ENCODE data around the gene SCAMP3. TPM values are rescaled to one million over a fixed set of nuclear protein-coding genes. Genes with fewer than 3 reads are reported as not detected.

The SCAMP3 gene
- total and polyA plus RNA-seq, 10 of the 15 experiments (the other 5 are each of a cell fraction or from before 2014, with no cell fraction given): 17.2 to 133 (median 87.3) TPM

DNA sequence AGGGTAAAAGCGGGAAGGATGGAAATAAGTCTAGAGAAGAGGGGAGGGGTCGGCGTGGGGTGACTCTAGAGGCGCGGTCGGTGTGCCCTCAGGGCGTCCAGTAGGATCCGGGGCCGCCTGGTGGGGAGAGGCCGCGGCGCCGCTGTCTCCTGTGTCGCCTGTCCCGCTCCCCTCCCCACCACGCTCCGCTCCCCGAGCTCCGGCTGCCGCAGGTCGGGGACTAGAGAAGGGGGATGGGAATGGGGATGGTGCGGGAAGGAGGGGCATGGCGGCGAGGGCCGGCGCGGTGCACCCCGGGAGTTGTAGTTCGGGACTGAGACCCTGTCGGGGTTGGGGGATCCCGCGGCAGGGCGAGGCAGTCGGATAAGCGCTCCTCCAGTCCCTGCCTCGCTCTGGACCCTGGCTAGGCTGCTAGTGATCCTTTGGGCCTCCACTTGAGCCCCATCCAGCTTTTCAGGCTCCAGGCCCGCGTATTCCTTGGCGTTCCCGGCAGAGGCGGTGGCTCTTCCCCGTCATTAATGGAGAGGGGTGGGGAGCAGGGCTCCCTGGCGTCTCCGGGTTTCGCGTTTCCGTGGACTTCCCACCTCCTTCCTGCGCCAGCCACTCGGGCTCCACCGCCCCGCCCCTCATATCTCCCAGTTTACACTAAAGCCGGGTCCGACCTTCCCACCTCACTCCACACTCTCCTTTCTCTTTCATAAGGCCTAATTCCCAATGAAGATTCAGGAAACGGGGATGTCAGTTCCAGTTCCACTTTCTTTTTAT is 6.7 kb downstream of the SCAMP3 start, which contains the start of gene ENTREP3 (continued):
- TF ChIP-seq, protein P1, sequence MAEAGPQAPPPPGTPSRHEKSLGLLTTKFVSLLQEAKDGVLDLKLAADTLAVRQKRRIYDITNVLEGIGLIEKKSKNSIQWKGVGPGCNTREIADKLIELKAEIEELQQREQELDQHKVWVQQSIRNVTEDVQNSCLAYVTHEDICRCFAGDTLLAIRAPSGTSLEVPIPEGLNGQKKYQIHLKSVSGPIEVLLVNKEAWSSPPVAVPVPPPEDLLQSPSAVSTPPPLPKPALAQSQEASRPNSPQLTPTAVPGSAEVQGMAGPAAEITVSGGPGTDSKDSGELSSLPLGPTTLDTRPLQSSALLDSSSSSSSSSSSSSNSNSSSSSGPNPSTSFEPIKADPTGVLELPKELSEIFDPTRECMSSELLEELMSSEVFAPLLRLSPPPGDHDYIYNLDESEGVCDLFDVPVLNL (IDR thresholded peaks at IDR 0.05; ENCODE audit: low read depth, low read length): no peak
- TF ChIP-seq CHD2 (IDR thresholded peaks at IDR 0.05; ENCODE audit: borderline replicate concordance, low read depth, low read length): peak; percentile 92
- TF ChIP-seq, protein P2, sequence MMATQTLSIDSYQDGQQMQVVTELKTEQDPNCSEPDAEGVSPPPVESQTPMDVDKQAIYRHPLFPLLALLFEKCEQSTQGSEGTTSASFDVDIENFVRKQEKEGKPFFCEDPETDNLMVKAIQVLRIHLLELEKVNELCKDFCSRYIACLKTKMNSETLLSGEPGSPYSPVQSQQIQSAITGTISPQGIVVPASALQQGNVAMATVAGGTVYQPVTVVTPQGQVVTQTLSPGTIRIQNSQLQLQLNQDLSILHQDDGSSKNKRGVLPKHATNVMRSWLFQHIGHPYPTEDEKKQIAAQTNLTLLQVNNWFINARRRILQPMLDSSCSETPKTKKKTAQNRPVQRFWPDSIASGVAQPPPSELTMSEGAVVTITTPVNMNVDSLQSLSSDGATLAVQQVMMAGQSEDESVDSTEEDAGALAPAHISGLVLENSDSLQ (IDR thresholded peaks at IDR 0.05): no peak
- TF ChIP-seq GATAD2B (conservative IDR thresholded peaks at IDR 0.05; ENCODE audit: low read depth): peak; percentile 6; the same call in 1 of the 2 replicates
- TF ChIP-seq MTA3 (IDR thresholded peaks at IDR 0.05; ENCODE audit: borderline replicate concordance, low read length): no peak
- no peak for TF ChIP-seq CBX5 (IDR thresholded peaks at IDR 0.05; ENCODE audit: low read depth)
- TF ChIP-seq, protein P3, sequence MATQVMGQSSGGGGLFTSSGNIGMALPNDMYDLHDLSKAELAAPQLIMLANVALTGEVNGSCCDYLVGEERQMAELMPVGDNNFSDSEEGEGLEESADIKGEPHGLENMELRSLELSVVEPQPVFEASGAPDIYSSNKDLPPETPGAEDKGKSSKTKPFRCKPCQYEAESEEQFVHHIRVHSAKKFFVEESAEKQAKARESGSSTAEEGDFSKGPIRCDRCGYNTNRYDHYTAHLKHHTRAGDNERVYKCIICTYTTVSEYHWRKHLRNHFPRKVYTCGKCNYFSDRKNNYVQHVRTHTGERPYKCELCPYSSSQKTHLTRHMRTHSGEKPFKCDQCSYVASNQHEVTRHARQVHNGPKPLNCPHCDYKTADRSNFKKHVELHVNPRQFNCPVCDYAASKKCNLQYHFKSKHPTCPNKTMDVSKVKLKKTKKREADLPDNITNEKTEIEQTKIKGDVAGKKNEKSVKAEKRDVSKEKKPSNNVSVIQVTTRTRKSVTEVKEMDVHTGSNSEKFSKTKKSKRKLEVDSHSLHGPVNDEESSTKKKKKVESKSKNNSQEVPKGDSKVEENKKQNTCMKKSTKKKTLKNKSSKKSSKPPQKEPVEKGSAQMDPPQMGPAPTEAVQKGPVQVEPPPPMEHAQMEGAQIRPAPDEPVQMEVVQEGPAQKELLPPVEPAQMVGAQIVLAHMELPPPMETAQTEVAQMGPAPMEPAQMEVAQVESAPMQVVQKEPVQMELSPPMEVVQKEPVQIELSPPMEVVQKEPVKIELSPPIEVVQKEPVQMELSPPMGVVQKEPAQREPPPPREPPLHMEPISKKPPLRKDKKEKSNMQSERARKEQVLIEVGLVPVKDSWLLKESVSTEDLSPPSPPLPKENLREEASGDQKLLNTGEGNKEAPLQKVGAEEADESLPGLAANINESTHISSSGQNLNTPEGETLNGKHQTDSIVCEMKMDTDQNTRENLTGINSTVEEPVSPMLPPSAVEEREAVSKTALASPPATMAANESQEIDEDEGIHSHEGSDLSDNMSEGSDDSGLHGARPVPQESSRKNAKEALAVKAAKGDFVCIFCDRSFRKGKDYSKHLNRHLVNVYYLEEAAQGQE (IDR thresholded peaks at IDR 0.05; ENCODE audit: low read depth, low read length): no peak
- no peak for TF ChIP-seq JUND (IDR thresholded peaks at IDR 0.05; ENCODE audit: low read depth, low read length)
- TF ChIP-seq, protein P4, sequence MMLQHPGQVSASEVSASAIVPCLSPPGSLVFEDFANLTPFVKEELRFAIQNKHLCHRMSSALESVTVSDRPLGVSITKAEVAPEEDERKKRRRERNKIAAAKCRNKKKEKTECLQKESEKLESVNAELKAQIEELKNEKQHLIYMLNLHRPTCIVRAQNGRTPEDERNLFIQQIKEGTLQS (IDR thresholded peaks at IDR 0.05; ENCODE audit: borderline replicate concordance, extremely low read depth, low read depth, low read length): no peak
- TF ChIP-seq, protein P5, sequence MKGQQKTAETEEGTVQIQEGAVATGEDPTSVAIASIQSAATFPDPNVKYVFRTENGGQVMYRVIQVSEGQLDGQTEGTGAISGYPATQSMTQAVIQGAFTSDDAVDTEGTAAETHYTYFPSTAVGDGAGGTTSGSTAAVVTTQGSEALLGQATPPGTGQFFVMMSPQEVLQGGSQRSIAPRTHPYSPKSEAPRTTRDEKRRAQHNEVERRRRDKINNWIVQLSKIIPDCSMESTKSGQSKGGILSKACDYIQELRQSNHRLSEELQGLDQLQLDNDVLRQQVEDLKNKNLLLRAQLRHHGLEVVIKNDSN (IDR thresholded peaks at IDR 0.05; ENCODE audit: borderline replicate concordance, extremely low read length, insufficient read depth, low read depth, low read length): no peak
- TF ChIP-seq, protein P6, sequence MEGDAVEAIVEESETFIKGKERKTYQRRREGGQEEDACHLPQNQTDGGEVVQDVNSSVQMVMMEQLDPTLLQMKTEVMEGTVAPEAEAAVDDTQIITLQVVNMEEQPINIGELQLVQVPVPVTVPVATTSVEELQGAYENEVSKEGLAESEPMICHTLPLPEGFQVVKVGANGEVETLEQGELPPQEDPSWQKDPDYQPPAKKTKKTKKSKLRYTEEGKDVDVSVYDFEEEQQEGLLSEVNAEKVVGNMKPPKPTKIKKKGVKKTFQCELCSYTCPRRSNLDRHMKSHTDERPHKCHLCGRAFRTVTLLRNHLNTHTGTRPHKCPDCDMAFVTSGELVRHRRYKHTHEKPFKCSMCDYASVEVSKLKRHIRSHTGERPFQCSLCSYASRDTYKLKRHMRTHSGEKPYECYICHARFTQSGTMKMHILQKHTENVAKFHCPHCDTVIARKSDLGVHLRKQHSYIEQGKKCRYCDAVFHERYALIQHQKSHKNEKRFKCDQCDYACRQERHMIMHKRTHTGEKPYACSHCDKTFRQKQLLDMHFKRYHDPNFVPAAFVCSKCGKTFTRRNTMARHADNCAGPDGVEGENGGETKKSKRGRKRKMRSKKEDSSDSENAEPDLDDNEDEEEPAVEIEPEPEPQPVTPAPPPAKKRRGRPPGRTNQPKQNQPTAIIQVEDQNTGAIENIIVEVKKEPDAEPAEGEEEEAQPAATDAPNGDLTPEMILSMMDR (IDR thresholded peaks at IDR 0.05 in 2 of 3, conservative IDR thresholded peaks at IDR 0.05 in 1 of 3; ENCODE audit: control insufficient read depth in 2 of 3, extremely low read depth in 1 of 3, insufficient read depth in 1 of 3, low read depth in 3 of 3, low read length in 3 of 3): no peak
- TF ChIP-seq, protein P7, sequence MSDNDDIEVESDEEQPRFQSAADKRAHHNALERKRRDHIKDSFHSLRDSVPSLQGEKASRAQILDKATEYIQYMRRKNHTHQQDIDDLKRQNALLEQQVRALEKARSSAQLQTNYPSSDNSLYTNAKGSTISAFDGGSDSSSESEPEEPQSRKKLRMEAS (IDR thresholded peaks at IDR 0.05; ENCODE audit: low read depth, low read length): peak; percentile 59
- no peak for TF ChIP-seq PML (IDR thresholded peaks at IDR 0.05; ENCODE audit: low read length)
- no peak for TF ChIP-seq RELA (IDR thresholded peaks at IDR 0.05; ENCODE audit: borderline replicate concordance, partially characterized antibody)
- TF ChIP-seq, protein P8, sequence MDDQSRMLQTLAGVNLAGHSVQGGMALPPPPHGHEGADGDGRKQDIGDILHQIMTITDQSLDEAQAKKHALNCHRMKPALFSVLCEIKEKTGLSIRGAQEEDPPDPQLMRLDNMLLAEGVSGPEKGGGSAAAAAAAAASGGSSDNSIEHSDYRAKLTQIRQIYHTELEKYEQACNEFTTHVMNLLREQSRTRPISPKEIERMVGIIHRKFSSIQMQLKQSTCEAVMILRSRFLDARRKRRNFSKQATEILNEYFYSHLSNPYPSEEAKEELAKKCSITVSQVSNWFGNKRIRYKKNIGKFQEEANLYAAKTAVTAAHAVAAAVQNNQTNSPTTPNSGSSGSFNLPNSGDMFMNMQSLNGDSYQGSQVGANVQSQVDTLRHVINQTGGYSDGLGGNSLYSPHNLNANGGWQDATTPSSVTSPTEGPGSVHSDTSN (IDR thresholded peaks at IDR 0.05; ENCODE audit: insufficient replicate concordance, low read depth, low read length): no peak
- TF ChIP-seq BHLHE40 (IDR thresholded peaks at IDR 0.05; ENCODE audit: borderline replicate concordance in 1 of 2, low read depth in 2 of 2, low read length in 1 of 2): peak; percentile 11 to 35; a peak in 1 of 4 replicates

All from GM12878 (cell line).